HG02938 (cell line): ENCODE measurements around the gene FASTK.

Source experiments
- ATAC-seq: cut with Tn5 transposase; IDR thresholded peaks from one replicate; pipeline ENCODE4 v1.9.1; 2021; ENCODE audit warnings: mild to moderate bottlenecking, moderate library complexity; ENCODE audit not compliant: unreplicated experiment

The FASTK gene

DNA sequence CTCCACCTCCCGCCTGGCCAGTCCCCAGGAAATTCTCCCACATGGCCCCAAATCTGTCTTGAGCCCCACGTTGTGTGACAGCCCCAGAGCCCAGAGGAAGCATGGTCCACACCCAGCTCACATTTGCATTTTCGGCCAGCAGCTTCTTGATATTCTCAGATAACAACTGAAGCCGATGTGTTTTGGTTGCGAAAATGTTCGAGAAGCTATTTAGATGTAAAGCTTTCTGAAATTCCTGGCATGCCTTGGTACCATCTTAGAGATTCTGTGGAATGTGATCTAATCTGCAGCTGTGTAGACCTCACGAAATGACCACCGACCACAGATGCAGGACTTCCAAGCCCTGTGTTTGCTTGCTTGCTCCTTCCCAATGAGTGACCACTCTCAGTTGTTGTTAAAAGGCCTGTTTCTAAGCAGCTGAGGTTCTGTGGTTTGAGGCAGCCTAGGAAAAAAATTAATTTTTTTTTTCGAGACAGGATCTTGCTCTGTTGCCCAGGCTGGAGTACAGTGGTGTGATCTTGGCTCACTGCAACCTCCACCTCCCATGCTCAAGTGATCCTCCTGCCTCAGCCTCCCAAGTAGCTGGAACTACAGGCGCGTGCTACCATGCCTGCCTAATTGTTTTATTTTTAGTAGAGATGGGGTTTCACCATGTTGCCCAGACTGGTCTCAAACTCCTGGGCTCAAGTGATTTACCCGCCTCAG lies 12.4 kb downstream of the FASTK start:
- no peak for ATAC-seq

DNA sequence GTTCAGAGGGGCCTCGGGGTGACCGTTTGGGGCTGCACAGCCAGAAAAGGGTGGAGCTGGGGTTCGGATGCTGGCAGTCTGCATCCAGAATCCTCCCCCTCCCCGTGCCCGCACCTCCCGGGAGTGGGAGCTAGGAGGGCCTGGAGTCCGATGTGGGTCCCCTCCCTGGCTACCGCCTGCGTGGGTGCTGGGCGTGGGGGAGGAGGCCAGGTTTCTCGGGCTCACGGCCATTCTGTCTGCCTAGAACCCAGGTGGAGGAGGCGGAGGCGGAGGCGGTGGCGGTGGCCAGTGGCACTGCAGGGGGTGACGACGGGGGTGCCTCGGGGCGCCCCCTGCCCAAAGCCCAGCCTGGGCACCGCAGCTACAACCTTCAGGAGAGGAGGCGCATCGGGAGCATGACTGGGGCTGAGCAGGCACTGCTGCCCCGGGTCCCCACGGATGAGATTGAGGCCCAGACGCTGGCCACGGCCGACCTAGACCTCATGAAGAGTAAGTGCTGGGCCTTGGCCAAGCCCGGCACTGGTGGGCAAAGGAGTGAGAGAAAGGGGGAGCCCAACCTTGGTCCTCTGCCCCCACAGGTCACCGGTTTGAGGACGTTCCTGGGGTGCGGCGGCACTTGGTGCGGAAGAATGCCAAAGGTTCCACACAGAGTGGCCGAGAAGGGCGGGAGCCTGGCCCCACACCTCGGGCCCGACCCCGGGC lies 14.2 kb downstream of the FASTK start:
- no peak for ATAC-seq

DNA sequence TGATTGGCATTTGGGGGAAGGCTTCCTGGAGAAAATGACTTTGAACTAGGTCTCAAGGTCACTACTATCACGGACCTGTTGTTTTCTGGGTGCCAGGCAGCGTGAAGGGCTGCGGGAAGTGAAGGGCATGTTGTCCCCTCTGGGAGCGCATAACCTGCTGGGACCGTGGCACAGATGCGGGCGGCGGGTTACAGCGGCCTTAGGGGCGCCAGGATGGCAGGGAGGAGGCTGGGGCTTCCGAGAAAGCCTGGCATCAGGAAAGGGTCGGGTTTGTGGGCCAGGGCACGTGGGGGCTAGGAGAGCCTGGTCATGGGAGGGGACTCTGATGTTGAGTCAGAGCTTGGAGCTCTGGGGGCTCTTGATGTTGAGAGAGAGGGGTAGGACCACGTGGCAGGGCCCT lies 15.1 kb downstream of the FASTK start:
- ATAC-seq = no peak

DNA sequence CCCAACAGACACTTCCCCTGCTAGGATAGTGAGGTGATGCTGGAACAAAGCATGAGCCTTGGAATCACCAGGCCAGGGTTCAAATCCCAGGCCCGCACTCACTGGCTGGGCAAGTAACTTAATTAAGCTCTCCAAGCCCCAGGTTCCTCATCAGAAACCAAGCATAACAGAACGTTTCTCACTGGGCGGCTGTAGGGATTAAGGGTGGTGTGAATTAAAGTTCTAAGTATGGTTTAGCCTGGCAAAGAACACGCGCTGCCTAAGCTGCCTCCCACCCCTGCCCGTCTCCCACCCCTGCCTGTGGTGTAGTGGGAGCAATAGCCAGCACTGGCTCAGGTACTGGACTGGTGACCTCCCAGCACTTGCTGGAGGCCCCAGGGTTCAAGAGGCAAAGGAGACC lies 15.6 kb downstream of the FASTK start:
- no peak for ATAC-seq

DNA sequence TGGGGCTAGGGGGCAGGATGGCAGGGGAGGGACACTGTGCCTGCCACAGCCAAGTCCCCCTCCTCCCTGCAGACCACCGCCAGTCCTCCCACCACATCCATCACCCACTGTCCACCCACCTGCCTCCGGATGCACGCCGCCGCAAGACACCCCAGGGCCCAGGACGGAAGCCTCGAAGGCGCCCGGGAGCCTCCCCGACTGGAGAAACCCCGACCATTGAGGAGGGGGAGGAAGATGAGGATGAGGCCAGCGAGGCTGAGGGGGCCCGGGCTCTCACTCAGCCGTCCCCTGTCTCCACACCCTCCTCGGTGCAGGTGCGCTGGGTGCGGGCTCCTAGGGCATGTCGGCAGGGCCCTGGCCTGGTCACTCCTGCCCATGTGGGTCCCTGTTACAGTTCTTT lies 16.2 kb downstream of the FASTK start:
- no peak for ATAC-seq

DNA sequence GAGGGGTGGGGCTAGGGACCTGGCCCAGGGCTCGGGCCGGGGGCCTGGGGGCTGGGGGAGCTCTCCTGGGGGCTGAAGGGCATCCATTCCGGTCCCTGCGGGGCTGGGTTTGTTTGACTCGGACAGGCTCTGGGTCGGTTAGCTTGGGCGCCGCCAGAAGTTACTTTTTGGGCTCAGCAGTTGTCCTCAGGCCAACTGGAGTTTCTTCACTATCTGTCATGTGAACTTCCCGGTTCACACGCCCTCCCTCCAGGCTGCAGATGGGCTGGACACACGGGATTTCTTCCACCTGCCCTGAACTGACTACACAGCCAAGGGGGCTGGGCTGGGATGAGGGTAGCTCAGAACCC lies 17.4 kb downstream of the FASTK start:
- ATAC-seq = no peak

DNA sequence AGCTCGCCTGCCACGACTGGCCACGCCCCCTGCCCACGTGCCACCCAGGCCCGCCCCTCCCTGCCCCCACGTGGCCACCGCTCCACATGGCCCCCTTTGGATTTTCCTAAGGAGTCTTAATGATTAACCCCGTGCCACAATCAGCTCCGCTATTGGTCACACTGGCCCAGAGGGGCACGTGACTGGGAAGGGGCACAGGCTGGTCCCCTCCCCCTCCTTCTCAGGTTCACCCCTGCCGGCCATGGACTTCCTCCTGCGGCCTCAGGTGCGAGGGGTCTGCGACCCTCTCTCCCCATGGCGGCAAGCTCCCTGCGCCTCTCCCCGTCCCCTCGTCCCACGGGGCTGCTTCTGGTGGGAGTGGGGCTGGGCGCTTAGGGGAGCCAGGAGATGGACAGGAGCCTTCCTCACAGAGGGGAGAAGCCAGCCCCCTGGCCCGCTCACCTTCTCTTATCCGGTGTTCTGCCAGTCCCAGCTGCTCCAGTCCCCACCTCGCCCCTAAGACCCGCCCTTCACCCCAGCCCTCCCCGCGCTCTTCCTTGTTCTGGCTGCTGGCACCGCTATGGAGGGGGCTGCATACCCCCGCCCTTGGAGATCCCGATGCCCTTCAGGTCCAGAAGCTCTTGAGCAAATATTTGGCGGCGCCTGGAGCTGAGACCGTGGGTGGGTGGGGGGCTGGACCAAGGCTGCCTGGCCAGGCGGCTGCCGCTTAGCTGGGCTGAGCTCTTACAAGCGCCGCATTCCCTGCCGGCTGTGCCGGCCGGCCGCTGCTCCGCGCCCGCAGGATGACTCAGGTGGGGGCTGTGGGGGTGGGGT lies 18.0 kb downstream of the FASTK start:
- no peak for ATAC-seq

DNA sequence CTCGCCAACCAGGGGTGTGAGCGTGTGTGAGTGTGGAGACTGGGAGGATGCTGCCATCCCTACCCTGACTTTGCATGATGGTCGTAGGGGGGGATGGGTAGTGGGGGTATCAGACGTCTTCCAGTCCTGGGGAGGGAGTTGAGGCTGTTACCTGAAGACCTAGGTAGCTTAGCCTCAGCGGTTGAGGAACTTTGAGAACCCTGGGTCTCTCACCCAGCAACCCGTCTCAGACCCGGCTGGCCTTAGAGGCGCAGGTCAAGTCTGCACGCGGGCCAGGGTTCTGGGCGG lies 18.6 kb downstream of the FASTK start:
- no peak for ATAC-seq

DNA sequence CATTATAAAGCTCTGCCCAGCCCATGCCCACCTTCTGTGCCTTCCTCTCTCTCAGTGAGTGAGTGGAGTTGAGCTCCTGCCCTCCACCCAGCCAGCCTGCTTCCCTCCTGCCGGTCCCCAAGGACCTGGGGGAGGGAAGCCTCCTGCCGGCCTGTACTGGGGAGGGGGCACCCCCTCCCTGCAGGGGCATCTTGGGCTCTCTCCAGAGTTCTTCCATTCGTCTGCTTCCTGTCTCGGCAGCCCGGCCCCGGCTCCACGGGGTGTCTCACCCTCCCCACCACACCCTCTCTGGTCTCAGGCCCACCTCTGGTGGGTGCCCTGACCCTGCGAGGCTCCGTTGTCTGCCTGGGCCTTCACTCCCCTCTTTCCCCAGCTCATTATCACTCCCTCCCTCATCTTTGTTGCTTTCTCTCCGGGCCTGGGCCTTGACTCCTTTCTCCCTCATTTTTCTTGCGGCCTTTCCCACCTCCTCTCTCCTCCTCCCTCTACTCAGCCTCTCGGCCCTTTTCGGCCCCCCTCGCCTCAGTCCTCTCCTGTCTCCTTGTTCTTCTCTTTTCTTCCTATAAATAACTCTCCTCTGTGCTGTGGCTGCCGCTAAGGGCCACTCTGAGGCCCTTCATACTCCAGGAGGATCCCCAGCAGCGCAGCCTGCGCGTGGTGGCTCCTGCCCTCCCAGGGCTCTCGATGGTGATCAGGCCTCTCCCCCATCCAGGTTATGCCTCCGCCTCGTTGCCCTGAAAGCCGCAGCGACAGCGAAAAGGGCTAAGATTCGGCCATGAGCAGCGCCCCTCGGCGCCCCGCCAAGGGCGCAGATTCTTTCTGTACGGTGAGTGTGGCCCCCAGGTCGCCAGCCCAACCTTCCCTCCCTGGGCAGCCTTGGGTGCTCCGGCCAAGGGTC lies 19.1 kb downstream of the FASTK start:
- ATAC-seq = no peak

DNA sequence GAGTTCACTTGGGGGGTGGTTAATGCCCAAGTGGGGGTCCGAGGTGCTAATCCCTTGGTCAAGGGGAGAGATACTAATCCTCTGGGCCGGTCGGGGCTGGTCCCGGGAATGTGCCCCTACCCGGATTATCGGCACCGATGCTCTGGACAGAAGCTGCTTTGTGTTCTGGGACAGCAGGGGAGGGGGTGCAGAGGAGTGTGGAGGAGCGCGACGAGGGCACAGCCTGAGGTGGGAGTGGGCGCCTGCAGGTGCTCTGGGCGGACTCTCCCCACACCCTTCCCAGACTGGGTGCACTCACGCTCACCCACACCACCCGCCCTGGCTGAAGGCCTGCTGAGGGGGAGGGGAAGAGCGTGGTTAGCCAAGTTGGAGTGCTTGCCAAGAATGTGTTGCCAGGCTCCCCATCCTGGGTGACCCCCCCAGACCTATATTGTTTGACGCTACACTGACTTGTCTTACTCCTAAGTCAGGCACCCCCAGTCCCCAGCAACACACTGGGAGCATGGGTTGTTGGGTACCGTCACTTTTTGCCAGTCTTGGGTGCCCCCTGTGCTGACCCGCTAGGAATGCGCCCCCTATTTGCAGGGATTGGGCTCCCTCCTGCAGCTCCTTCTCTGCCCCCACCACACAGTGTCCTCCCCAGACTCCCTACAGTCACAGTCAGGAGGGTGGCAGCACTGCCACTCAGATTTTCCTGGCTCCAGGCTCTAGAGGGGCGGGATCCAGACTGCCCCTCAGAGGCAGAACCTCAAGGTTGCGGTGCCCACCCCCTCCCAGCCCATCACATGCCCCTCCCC lies 20.0 kb downstream of the FASTK start:
- ATAC-seq = no peak

DNA sequence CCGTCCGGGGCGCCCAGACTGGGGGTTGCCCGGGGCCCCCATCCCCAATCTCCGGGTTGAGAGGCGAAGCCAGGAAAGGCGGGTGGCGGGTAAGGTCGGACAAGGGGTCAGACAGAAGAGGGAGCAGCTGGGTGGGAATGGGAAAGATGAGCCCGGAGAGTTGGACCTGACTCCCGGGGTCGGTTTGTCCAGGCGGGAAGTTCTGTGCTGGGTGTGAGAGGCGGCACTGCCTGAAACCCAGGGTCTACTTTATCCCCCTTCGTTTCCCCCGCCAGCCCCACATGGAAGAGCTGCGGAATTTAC lies 20.5 kb downstream of the FASTK start:
- no peak for ATAC-seq

DNA sequence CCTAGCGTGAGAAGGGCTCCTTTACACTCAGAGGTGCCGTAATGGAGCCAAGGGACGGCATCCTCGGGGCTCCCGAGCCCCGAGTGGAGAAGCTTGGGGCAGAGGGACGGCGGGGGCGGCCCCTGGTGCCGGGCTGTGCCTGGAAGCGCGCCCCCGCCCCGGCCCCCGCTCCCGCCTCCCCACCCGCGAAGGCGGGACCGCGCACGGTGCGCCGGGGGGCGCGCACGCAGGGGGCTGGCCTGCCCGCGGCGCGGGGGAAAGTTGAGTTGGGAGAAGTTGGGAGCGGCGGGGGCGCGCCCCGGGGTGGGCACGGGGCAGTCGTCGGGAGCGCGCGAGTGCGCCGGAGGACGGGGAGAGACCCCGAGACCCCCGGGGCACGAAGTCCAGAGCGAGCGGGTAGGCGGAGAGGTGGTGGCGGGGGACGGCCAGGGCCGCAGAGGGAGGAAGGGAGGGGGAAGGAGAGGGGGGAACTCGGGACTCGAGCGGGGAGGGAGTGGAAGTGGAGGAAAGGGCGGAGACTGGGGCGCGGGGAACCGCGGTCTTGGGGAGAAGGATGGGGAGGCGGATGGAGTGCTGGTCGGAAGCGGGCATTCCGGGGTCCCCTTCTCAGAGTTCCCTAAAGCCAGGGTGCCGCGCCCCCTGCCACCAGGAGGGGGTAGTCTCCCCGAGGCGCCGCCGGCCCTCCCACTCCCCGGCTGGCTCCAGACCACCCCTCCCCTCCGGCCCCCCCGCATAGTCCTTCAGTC lies 21.1 kb downstream of the FASTK start, which contains the start of gene SLC4A2:
TSS of gene SLC4A2 (plus strand) at position 223 of the 746 bp plus-strand sequence. CDS start 2,399 bp downstream, outside the sequence.
- peak; percentile 22 for ATAC-seq

DNA sequence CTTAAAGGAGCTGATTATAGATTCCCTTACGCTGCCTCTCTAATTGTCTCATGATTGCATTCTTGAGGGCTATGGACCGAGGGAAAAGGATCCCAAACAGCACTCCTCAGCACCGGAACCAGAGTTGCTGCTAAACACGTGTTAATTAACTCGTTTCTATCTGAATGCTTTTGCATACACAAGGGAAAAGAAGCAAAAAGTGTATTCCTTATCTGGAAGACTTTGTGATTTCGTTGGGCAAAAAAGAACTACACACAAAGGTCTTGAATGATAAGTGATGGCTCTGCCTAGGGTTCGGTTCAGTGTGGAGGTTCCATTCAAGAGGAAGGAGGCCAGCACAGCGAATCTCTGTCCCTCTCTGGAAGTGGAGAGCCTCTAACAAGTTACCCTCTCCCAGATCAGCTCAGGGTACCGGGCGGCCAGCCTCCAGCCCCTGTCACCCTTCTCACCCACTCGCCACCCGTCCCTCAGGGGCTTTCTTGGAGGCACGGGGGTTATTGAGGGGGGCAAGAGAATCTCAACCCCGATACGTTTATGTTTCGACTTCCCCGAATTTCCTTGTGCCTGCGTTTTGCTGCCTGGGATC lies 21.7 kb downstream of the FASTK start:
- no peak for ATAC-seq

DNA sequence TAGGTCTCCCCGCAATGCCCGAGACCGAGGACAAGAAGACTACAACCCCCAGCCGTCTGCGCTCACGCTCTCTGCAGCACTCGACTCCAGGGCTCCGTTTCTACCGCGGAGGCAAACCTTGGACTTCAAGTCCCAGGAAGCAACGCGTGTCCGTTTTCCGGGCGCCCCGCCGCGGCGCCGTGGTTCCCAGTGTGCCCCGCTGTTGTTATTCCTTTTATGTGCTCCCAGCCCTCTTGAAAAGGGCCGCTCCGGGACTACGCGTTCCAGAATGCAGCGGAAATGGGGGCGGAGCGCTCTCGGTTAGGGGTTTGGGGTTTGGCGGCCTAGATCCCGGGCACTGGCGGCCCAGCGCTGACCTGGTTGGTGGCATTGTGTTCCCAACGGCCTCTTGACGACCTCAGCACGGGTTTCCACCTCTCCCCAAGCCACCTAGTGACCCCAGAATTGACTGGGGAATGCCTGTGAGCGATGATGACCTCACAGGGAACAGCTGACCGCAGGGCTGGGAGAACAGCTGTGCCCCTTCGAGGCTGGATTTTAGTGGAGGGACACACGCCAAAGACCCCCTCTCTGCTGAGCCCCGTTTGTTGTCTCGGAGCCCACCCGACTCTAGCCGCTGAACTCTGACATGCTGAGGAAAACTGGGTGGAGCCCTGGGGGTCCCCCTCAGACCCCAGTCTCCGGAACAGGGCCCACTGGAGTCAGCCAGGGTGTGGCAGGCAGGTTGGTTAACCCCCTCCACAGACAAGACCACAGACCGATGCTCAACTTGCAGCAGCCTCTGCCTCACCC lies 22.4 kb downstream of the FASTK start:
- ATAC-seq = peak; percentile 89

DNA sequence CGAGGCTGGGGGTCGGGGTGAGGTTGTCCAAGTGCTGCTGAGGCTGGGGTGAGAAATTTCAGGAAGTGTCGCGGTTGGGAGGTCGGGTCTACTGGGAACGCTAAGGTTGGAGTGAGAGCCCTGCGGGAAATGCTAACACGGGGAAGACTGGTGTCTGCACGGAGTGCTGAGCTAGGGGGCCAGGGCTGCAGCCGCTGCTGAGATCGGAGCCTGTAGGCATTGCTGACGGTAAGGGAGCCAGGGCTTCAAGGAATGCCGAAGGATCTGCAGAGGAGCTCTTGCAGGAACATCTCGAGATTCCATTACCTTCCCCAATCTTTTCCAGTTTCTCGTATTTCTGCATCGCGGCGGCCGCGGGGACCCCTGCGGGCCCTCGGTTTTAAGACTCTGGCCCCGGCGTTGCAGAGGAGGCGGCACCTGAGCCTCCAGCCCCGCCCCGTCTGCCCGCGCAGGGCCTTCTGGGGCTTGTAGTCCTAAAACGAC lies 23.1 kb downstream of the FASTK start, which contains the start of gene CDK5:
TSS of gene CDK5 (minus strand) at position 392 of the 483 bp plus-strand sequence. CDS start at position 343, 49 bp downstream.
- peak; percentile 6 for ATAC-seq

DNA sequence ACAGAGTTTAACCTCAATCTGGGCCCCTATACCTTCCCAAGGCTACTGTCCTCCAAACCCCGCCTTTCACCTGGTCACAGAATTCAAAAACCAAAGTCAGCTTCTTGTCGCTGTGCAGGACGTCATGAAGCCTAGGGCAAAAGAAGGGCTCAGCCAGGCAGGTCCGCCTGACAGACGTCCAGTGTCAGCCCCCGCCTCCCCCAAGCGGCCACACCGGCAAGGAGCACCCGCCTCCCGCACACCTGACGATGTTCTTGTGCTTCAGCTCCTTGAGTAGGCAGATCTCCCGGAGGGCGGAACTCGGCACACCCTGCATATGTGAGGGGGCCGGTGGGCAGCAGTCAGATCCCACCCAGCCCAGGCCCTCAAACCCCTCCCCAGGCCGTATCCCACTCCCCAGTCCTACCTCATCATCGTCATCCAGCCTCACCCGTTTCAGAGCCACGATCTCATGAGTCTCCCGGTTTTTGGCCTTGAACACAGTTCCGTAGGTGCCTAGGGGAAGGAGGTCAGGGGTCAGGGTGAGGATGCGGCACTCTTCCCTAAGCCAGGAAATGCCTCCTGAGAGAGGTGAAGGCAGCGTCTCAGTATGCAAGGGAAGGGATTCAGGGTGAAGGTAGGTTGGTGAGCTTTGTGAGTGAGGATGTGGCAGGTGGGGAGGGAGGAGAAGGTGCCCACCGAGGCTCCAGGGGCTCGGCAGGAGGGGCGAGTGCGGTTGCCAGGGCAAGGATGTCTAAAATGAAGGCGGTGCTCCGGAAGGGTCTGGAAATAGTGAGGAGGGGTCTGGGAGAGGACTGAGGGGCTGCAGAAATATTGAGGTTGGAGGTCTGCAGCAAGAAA lies 23.7 kb downstream of the FASTK start:
- ATAC-seq = no peak

DNA sequence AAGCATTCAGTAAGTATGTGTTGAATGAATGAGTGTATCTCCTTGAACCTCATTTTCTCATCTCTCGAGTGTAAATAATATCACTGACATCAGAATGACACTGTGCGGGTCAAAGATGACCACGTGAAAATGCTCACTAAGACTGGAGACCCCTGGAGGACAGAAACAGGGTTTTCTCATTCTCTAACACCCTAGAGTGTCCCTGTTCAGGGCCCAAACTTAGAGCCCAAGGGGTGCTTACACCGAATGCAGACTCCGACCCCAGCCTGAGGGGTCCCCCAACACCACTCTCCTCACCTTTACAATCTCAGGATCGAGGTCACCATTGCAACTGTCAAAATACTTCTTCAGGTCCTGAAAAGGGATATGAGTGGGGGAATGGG lies 24.3 kb downstream of the FASTK start:
- no peak for ATAC-seq
